Placental pericyte (primary cell): ENCODE results near the gene CFAP126. TPM values are rescaled to one million over a fixed set of nuclear protein-coding genes. Genes with fewer than 3 reads are reported as not detected.

ENCODE experiments used
- small RNA-seq: library from RNA; depleted of rRNA; stranded (forward); fragments of <200 nt; gene quantifications from one replicate; pipeline ENCODE3, GENCODE V24; 2012; ENCODE audit warnings: low replicate concordance
- total RNA-seq: library from RNA; depleted of rRNA; stranded (reverse); fragments of >200 nt; gene quantifications from 2 replicates; pipeline ENCODE4 v1.2.3, GENCODE V29; 2012

The CFAP126 gene
- not detected in 2 replicates for total RNA-seq

GRCh38 chr1:161367684-161368400 is at the start of gene CFAP126:
Gene CFAP126 (minus strand): TSS chr1:161367876. CDS start chr1:161367868, 8 bp downstream.

Small RNA genes within 50 kb of the gene (small RNA-seq; reads per million reads assigned to genes)
- gene AL592295.2 (not detected), gene RNU6-481P (not detected)

Other genes starting within 250 kb of the CFAP126 start
- 29.8 and 78.3 TPM in 2 replicates for gene PFDN2, start 249.8 kb downstream of the CFAP126 start, total RNA-seq
- gene NIT1, start 249.8 kb downstream of the CFAP126 start, total RNA-seq, result 23.2 and 34.6 TPM in 2 replicates
- 31.5 and 35.9 TPM in 2 replicates for gene DEDD, start 235.2 kb downstream of the CFAP126 start, total RNA-seq
- 66.7 and 120 TPM in 2 replicates for gene UFC1, start 213.9 kb downstream of the CFAP126 start, total RNA-seq
- 10.7 and 12.0 TPM in 2 replicates for gene USP21, start 208.4 kb downstream of the CFAP126 start, total RNA-seq
- 10.1 and 16.5 TPM in 2 replicates for gene PPOX, start 201.4 kb downstream of the CFAP126 start, total RNA-seq
- gene B4GALT3, start 190.4 kb downstream of the CFAP126 start, total RNA-seq, result 33.9 and 34.1 TPM in 2 replicates
- gene ADAMTS4, start 168.8 kb downstream of the CFAP126 start, total RNA-seq, result 4.2 and 27.5 TPM in 2 replicates
- gene NDUFS2, start 165.5 kb downstream of the CFAP126 start, total RNA-seq, result 101 and 115 TPM in 2 replicates
- gene FCER1G, start 152.6 kb downstream of the CFAP126 start, total RNA-seq, result not detected in 2 replicates
- gene APOA2, start 144.2 kb downstream of the CFAP126 start, total RNA-seq, result not detected in 2 replicates
- gene TOMM40L, start 141.8 kb downstream of the CFAP126 start, total RNA-seq, result 6.6 and 15.3 TPM in 2 replicates
- gene NR1I3, start 129.7 kb downstream of the CFAP126 start, total RNA-seq, result not detected in 2 replicates
- not detected in 2 replicates for gene PCP4L1, start 109.1 kb downstream of the CFAP126 start, total RNA-seq
- gene MPZ, start 57.9 kb downstream of the CFAP126 start, total RNA-seq, result 0.44 and 1.1 TPM in 2 replicates
- gene SDHC, start 53.5 kb downstream of the CFAP126 start, total RNA-seq, result 33.6 and 49.0 TPM in 2 replicates
- 0.22 and 0.72 TPM in 2 replicates for gene FCGR2A, start 137.6 kb upstream of the CFAP126 start, total RNA-seq
- gene HSPA6, start 156.7 kb upstream of the CFAP126 start, total RNA-seq, result 0.29 and 0.88 TPM in 2 replicates
- 0.14 TPM in 1 of 2 replicates, not detected in the other for gene FCGR3A, start 181.9 kb upstream of the CFAP126 start, total RNA-seq